T-helper 17 cell (primary cell): ENCODE results near the gene CAVIN1. TPM values are rescaled to one million over a fixed set of nuclear protein-coding genes. Genes with fewer than 3 reads are reported as not detected.
"Not testable (repeated sequence)": the region's sequence is repeated elsewhere in the genome, so short reads cannot be mapped to it uniquely, and the experiment has no call there.

Experiments used
- ATAC-seq: fragments of 150-1000 bp; cut with Tn5 transposase; 2 replicates; pipeline ENCODE4 v1.10.0; 2021; ENCODE audit warnings: mild to moderate bottlenecking, moderate library complexity
- DNase-seq, 3 donors: peaks; one replicate each; pipeline versions ENCODE4 v3.0.0 to v3.0.0-alpha.2; 2020 to 2021
- H3K9me3 ChIP-seq: one replicate; pipeline ENCODE4 v1.7.0; 2013; ENCODE audit warnings: low read length, mild to moderate bottlenecking; ENCODE audit not compliant: control insufficient read depth, poor library complexity, severe bottlenecking
- H3K27ac Mint-ChIP-seq: one replicate; pipeline ENCODE4 v1.8.0; 2022; ENCODE audit warnings: mild to moderate bottlenecking, moderate library complexity, mixed read lengths
- H3K27me3 Mint-ChIP-seq: one replicate; pipeline ENCODE4 v1.8.0; 2022; ENCODE audit warnings: mixed read lengths
- H3K36me3 Mint-ChIP-seq: one replicate; pipeline ENCODE4 v1.8.0; 2022; ENCODE audit warnings: low read depth, mixed read lengths
- H3K4me1 Mint-ChIP-seq: one replicate; pipeline ENCODE4 v1.8.0; 2022; ENCODE audit warnings: mild to moderate bottlenecking, mixed read lengths
- H3K4me3 Mint-ChIP-seq: one replicate; pipeline ENCODE4 v1.8.0; 2022; ENCODE audit warnings: mild to moderate bottlenecking, moderate library complexity, mixed read lengths
- total RNA-seq, 4 donors: library from RNA in 2 of 4; stranded (reverse) in 2 of 4; gene quantifications; one replicate each; pipeline ENCODE4 v1.2.3 and lab custom pipeline; 2022 to 2026

Gene CAVIN1
- under 1 TPM; 0.47 to 0.90 TPM for total RNA-seq
- 3.8 to 8.7 reads per million in 2 donors for total RNA-seq (lab: John Stamatoyannopoulos, UW)

GRCh38 chr17:42422958-42423712 lies at the start of gene CAVIN1:
Gene CAVIN1 (minus strand): TSS chr17:42423256. CDS start chr17:42423097, 159 bp downstream.
- Mint-ChIP-seq H3K4me1 (peaks cover 8% of the 10 kb centered on the region), H3K27ac (no peak within 1 kb of the TSS), H3K27me3 (peaks cover 29% of the 10 kb centered on the region), H3K4me3 (peak within 1 kb of the TSS; percentile 93), H3K36me3 (no peaks in the 10 kb centered on the region)
- no peak for DNase-seq
- ATAC-seq = peak; percentile 48
- no peaks in the 10 kb centered on the region for H3K9me3 ChIP-seq

GRCh38 chr17:42467889-42468288 lies 44.8 kb upstream of the CAVIN1 start:
- Mint-ChIP-seq H3K36me3 (peaks cover 4% of the 10 kb centered on the region), H3K27me3 (no peaks in the 10 kb centered on the region), H3K4me1 (peaks cover 3% of the 10 kb centered on the region), H3K27ac (no peak overlapping the region), H3K4me3 (no peak overlapping the region)
- H3K9me3 ChIP-seq = no peaks in the 10 kb centered on the region
- no peak for DNase-seq
- no peak for ATAC-seq

GRCh38 chr17:42463976-42464400 lies 40.9 kb upstream of the CAVIN1 start:
- Mint-ChIP-seq H3K36me3 (peaks cover 4% of the 10 kb centered on the region), H3K27me3 (no peaks in the 10 kb centered on the region), H3K27ac (no peak overlapping the region), H3K4me3 (no peak overlapping the region), H3K4me1 (peaks cover 18% of the 10 kb centered on the region)
- no peaks in the 10 kb centered on the region for H3K9me3 ChIP-seq
- DNase-seq (no peak), ATAC-seq (no peak)

GRCh38 chr17:42460371-42460770 lies 37.3 kb upstream of the CAVIN1 start:
- peak overlapping the region; percentile 92 for H3K27ac Mint-ChIP-seq
- DNase-seq (no peak), ATAC-seq (no peak)
- peak overlapping the region; percentile 91 for H3K4me3 Mint-ChIP-seq
- no peaks in the 10 kb centered on the region for H3K9me3 ChIP-seq
- no peaks in the 10 kb centered on the region for H3K27me3 Mint-ChIP-seq
- H3K36me3 Mint-ChIP-seq = no peaks in the 10 kb centered on the region
- peaks cover 37% of the 10 kb centered on the region for H3K4me1 Mint-ChIP-seq

- no peaks in the 10 kb centered on the region for H3K36me3 Mint-ChIP-seq
- H3K27ac Mint-ChIP-seq = peak overlapping the region; percentile 92
- H3K27me3 Mint-ChIP-seq = no peaks in the 10 kb centered on the region
- H3K4me1 Mint-ChIP-seq = peaks cover 37% of the 10 kb centered on the region
- ATAC-seq = peak; percentile 37
- no peaks in the 10 kb centered on the region for H3K9me3 ChIP-seq
- DNase-seq = no peak
- H3K4me3 Mint-ChIP-seq = peak overlapping the region; percentile 91
These were observed 36.8 kb upstream of the CAVIN1 start for GRCh38 chr17:42459801-42460281.

GRCh38 chr17:42459256-42459800 lies 36.3 kb upstream of the CAVIN1 start:
- no peaks in the 10 kb centered on the region for H3K9me3 ChIP-seq
- ATAC-seq = no peak
- H3K36me3 Mint-ChIP-seq = no peaks in the 10 kb centered on the region
- H3K27me3 Mint-ChIP-seq = no peaks in the 10 kb centered on the region
- H3K27ac Mint-ChIP-seq = peak overlapping the region; percentile 92
- DNase-seq = no peak
- peaks cover 37% of the 10 kb centered on the region for H3K4me1 Mint-ChIP-seq
- peak overlapping the region; percentile 91 for H3K4me3 Mint-ChIP-seq

- DNase-seq = peak; percentile 74 to 81 (median 80)
- no peaks in the 10 kb centered on the region for H3K27me3 Mint-ChIP-seq
- H3K9me3 ChIP-seq = no peaks in the 10 kb centered on the region
- peak within 1 kb of the TSS; percentile 92 for H3K27ac Mint-ChIP-seq
- H3K4me3 Mint-ChIP-seq = peak within 1 kb of the TSS; percentile 91
- no peaks in the 10 kb centered on the region for H3K36me3 Mint-ChIP-seq
- H3K4me1 Mint-ChIP-seq = peaks cover 38% of the 10 kb centered on the region
- peak; percentile 87 for ATAC-seq
These were observed 35.6 kb upstream of the CAVIN1 start, which contains the start of gene ATP6V0A1 for GRCh38 chr17:42458497-42459255. Gene ATP6V0A1 (plus strand): TSS chr17:42458878. CDS start chr17:42460895, 2,017 bp downstream.

- ATAC-seq (no peak), DNase-seq (no peak)
- peak overlapping the region; percentile 92 for H3K27ac Mint-ChIP-seq
- H3K9me3 ChIP-seq = no peaks in the 10 kb centered on the region
- H3K36me3 Mint-ChIP-seq = no peaks in the 10 kb centered on the region
- H3K4me3 Mint-ChIP-seq = peak overlapping the region; percentile 85
- H3K27me3 Mint-ChIP-seq = no peaks in the 10 kb centered on the region
- peaks cover 42% of the 10 kb centered on the region for H3K4me1 Mint-ChIP-seq
These were observed 34.2 kb upstream of the CAVIN1 start for GRCh38 chr17:42457107-42457792.

GRCh38 chr17:42456223-42457106 lies 33.4 kb upstream of the CAVIN1 start:
- no peaks in the 10 kb centered on the region for H3K36me3 Mint-ChIP-seq
- peak overlapping the region; percentile 92 for H3K27ac Mint-ChIP-seq
- ATAC-seq (peak; percentile 59), DNase-seq (no peak)
- no peaks in the 10 kb centered on the region for H3K27me3 Mint-ChIP-seq
- H3K9me3 ChIP-seq = no peaks in the 10 kb centered on the region
- peak overlapping the region; percentile 85 for H3K4me3 Mint-ChIP-seq
- peaks cover 40% of the 10 kb centered on the region for H3K4me1 Mint-ChIP-seq

- not testable (repeated sequence) for H3K27me3 Mint-ChIP-seq, H3K4me3 Mint-ChIP-seq, DNase-seq, H3K27ac Mint-ChIP-seq, H3K9me3 ChIP-seq, H3K36me3 Mint-ChIP-seq, ATAC-seq
- peaks cover 37% of the 10 kb centered on the region for H3K4me1 Mint-ChIP-seq
These were observed 31.9 kb upstream of the CAVIN1 start for GRCh38 chr17:42454987-42455386.

GRCh38 chr17:42453439-42453838 lies 30.4 kb upstream of the CAVIN1 start:
- no peak overlapping the region for H3K4me3 Mint-ChIP-seq
- no peaks in the 10 kb centered on the region for H3K36me3 Mint-ChIP-seq
- H3K27ac Mint-ChIP-seq = no peak overlapping the region
- H3K4me1 Mint-ChIP-seq = peaks cover 26% of the 10 kb centered on the region
- H3K9me3 ChIP-seq = no peaks in the 10 kb centered on the region
- no peaks in the 10 kb centered on the region for H3K27me3 Mint-ChIP-seq
- ATAC-seq (no peak), DNase-seq (no peak)

GRCh38 chr17:42451270-42451669 lies 28.2 kb upstream of the CAVIN1 start:
- H3K9me3 ChIP-seq = not testable (repeated sequence)

More at GRCh38 chr17:42451270-42451669, 28.2 kb upstream of the CAVIN1 start:
- not testable (repeated sequence) for ATAC-seq, DNase-seq, H3K27ac Mint-ChIP-seq, H3K27me3 Mint-ChIP-seq, H3K36me3 Mint-ChIP-seq
- Mint-ChIP-seq H3K4me3 (peak overlapping the region; percentile 7), H3K4me1 (peaks cover 11% of the 10 kb centered on the region)
